ENCODE data around the gene PNMA6A.
"Not testable (repeated sequence)": the region's sequence is repeated elsewhere in the genome, so short reads cannot be mapped to it uniquely, and the experiment has no call there.

Gene PNMA6A

DNA sequence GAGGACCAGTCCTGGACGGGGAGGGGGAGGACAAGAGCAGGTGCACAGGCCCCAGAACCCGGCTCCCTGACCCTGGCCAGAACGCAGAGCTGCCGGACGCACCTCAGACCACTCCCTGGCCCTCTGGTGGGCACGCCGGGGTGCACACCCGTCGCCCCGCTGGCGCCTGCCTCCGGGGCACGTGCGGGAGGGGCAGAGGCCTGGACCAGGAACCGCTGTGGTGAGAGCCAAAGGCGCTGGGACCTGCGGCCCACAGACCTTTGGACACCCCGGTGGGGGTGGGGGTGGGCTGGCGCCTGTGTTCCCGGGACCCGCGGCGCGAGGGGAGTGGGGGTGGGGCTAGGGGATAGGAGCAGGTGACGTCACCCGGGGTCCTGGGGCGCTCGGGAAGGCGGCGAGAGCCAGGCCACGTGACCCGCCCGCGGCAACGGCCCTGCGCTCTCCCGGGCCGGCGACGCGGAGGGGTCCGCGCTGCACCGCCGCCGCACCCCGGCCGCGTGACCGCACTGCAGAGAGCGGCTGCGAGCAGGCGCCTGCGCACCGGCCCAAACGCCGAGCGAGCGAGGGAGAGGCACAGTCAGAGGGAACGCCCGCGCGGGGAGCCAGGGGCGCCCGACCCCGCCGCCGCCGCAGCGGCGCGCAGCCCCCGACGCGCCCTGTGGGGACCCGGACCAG lies at the start of gene PNMA6A:
TSS of gene PNMA6A (plus strand) at position 546 of the 675 bp plus-strand sequence. CDS start 609 bp downstream, outside the sequence.
- DNase-seq = not testable (repeated sequence)

DNA sequence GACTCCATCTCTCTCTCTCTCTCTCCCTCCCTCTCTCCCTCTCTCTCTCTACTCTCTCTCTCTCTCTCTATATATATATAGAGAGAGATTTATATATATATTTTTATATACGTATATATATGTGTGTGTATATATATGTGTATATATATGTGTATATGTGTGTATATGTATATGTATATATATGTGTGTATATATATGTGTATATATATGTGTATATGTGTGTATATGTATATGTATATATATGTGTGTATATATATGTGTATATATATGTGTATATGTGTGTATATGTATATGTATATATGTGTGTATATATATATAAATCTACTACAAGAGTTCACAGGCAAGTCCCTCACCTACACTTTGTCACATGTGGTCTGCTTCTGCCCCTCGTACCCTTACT lies 45.8 kb upstream of the PNMA6A start:
- DNase-seq = not testable (repeated sequence)

DNA sequence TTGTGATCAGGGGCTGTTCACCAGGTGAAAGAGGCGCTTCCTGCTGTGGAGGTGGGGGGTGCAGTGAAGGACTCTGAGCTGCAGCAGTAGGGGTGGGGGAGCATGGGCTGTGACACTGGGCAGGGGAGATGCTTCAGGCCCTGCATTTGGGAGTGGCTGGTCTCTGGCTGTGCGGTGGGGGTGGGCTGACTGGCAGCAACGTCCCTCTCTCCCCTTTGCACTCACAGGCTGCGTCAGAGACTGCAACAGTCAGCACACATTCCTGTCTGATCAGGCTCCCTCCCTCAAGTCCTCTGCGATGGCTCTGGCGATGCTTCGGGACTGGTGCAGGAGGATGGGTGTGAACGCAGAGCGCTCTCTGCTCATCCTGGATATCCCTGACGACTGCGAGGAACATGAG lies 43.8 kb upstream of the PNMA6A start:
- not testable (repeated sequence) for DNase-seq

DNA sequence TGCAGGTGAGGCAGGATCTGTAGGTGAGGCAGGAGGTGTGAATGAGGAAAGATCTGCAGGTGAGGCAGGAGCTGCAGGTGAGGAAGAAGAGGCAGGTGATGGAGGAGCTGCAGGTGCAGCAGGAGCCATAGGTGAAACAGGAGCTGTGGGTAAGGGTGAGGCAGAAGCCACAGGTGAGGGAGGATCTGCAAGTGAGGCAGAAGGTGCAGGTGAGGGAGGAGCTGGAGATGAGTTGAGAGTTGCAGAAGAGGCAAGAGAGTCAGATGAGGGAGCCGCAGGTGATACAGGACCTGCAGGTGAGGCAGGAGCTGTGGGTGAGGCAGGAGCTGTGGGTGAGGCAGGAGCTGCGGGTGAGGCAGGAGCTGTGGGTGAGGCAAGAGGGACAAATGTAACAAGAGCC lies 43.1 kb upstream of the PNMA6A start:
- no peak for DNase-seq

DNA sequence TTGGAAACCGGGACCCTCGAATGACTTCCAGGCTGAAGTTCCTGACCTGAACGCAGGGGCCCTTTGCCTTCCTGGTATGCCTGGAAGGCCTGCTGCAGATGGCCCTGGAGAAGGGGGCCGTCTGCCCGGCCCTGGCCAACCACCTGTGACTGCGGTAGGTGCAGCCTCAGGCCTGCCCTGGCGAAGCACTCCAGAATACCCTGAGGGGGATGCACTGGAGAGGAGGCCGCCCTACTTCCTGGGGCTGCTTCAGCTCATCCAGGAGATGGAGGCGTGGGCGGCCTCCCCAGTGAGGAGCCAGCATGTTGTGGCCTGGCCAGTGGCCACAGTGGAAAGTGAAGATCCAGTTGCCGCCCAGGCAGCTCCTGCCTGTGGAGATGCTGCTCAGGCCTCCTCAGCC lies 42.4 kb upstream of the PNMA6A start:
- no peak for DNase-seq

DNA sequence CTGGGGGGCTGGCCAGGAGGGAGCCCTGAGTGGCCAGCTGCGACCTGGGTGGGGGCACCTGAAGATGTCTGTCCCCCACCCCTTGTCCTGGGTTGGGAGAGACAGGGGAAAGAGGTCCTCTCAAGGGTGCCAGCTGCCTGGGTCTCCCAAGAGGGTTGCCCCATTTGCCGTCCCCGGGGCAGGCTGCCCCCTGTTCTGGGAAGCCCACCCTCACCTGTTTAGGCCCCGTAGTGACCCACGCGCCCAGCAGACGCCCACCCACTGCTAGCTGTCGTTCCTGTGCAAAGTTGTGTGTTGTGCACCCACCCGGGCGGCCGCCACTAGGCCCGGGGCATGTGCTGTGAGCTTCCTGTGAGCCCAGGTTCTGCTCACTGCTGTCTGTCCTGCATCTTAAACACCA lies 41.5 kb upstream of the PNMA6A start:
- no peak for DNase-seq

DNA sequence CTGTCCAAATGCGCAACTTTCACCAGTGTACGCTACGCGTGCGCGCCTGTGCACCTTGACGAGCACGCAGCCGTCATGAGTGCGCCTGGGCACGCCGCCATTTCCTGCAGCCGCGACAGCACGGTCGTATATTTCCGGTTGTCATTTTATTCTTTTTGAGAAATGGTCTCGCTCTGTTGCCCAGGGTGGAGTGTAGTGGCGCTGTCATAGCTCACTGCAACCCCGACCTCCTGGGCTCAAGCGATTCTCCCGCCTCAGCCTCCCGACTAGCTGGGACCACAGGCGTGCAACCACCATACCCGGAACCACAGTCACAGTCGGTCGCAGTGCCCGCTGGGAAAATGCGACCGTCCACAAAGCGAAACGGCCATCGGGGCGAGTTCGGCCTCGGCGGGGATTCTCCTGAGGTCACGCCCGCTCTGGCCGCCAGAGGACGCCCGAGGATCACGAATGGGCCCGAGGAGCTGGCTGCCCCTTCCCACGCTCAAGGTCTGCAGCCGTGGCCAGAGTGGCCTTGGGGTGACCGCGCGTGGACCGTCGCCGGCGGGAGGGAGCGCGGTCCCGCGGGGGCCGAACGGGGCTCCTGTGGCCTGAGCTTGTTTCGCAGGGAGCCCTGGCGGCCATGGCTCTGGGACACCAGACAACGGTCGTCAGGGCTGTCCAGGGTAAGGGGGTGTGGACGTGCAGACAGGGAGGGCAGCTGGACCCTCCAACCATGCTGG lies 39.7 kb upstream of the PNMA6A start:
- DNase-seq = peak; percentile 4

DNA sequence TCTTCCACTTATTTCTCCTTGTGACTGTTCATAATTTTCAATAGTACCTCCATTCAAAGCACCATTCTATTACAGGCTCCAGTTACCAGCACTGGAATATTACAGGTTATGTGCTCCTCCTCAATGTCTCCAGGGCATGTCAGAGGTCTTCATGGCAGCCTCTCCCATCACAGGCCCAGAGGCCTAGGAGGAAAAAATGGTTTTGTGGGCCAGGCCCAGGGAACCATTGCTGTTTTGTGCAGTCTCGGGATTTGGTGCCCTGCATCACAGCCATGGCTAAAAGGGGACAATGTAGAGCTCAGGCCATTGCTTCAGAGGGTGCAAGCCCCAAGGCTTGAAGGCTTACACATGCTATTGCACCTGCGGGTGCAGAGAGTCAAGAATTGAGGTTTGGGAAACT lies 23.2 kb upstream of the PNMA6A start:
- DNase-seq = no peak

DNA sequence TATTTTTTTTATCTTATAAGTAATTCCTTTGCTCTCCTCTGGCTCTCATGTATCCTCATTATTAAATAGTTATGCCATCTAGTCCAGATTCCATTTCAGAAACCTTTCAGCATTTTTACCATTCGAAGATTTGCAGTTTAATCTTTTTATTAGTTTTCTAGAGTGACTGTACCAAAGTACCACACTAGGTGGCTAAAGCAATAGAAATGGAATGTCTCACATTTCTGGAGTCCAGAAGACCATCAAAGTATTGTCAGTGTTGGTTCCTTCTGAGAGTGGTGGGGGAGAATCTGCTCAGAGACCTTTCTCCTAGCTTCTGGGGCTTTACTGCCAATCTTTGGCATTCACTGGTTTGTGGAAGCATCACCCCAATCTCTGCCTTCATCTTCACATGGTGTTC lies 19.7 kb upstream of the PNMA6A start:
- no peak for DNase-seq

DNA sequence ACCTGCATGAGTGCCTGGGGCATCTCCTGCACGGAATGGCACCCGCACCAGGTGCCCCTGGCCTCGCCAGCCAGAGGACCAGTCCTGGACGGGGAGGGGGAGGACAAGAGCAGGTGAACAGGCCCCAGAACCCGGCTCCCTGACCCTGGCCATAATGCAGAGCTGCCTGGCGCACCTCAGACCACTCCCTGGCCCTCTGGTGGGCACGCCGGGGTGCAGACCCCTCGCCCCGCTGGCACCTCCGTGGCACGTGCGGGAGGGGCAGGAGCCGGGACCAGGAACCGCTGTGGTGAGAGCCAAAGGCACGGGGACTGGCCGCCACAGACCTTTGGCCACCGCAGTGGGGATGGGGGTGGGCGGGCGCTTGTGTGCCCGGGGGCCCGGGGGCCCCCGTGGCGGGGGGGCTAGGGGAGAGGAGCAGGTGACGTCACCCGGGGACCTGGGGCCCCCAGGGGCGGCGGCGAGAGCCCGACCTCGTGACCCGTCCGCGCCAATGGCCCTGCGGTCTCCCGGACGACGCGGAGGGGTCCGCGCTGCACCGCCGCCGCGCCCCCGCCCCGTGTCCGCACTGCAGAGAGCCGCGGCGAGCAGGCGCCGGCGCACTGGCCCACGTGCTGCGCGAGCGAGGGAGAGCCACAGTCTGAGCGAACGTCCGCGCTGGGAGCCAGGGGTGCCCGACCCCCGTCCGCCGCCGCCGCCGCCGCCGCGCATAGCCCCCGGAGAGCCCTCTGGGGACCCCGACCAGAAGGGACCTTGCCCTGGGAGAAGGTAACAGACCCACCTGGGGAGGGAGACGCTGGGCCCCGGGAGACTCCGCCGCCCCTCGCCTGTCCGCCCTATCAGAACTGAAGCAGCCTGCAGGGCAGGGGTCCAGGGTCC lies 16.1 kb upstream of the PNMA6A start, which contains the start of gene PNMA3:
TSS of gene PNMA3 (plus strand) at position 600 of the 879 bp plus-strand sequence. CDS start 586 bp downstream, outside the sequence.
- no peak for DNase-seq

DNA sequence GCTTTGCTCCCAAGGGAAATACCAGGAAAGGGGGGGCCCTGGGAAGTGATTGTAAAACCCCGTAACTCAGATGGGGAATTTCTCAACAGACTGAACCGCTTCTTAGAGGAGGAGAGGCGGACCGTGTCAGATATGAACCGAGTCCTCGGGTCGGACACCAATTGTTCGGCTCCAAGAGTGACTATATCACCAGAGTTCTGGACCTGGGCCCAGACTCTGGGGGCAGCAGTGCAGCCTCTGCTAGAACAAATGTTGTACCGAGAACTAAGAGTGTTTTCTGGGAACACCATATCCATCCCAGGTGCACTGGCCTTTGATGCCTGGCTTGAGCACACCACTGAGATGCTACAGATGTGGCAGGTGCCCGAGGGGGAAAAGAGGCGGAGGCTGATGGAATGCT lies 15.0 kb upstream of the PNMA6A start:
- no peak for DNase-seq

DNA sequence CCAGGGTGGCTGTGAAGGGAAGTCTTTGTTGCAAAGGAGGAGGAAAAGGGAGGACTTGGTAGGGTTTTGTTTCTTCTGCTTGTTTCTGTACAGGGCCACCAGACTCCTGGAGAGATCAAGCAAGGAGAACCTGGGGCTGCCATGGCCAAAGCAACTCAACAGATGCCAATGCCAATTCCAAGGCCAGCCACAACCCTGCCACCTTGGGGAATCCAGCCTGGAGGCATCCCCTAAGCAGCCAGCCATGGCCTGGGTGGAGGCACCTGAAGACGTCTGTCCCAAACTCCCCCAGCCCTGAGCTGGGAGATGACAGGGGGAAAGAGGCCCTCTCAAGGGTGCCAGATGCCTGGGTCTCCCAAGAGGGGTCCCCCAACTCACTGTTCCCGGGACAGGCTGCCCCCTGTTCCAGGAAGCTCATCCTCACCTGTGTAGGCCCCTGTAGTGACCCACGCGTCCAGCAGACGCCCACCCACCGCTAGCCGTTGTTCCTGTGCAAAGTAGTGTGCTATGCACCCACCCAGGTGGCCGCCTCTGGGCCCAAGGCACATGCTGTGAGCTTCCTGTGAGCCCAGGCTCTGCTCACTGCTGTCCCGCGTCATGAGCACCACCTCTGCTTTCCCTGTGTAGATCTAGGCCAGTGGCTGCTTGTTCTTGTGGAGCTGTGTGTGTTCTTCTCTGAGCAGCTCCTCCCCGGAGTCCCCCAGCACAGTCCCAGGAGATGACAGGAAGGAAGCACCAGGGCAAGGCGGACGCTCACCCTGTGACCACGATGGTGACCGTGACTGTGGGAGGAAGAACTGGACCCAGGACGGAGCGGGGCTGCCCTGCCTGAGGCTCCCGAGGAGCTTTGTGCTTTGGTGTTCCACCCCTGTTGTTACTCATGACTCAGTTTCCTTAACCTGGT lies 12.8 kb upstream of the PNMA6A start:
- DNase-seq = no peak

DNA sequence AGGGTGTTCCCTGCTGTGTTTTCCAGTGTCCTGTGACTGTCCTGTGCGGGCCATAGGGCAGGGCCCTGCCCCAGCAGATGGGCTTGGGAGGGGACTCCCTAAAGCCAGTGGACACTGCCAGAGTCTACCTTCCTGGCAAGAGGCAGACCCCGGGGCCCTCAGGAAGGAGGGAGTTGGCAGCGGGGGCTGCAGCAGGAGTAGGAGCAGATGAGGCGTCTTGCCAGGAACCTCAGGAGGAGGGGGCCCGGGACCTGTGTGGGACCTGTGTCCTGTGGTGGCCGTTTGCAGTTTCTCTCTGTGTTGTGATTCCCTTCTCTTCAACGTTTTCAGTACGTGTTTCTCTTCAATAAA lies 12.2 kb upstream of the PNMA6A start:
- DNase-seq = no peak

DNA sequence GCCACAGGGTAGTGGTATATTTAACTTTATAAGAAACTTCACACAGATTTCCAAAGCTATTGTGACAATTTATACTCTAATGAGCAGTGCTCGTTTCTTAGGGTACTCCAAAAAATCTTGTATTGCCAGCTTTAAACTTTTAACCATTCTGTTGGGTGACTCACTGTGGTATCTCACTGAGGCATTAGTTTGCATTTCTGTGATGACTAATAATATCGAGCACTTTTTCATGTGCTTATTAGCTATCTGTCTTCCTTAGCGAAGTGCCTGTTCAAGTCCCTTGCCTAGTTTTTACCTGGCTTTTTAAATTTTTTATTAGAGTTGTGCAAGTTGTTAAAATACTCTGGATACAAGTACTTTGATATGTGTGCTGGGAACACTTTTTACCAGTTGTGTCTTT lies 10.5 kb upstream of the PNMA6A start:
- DNase-seq = no peak

DNA sequence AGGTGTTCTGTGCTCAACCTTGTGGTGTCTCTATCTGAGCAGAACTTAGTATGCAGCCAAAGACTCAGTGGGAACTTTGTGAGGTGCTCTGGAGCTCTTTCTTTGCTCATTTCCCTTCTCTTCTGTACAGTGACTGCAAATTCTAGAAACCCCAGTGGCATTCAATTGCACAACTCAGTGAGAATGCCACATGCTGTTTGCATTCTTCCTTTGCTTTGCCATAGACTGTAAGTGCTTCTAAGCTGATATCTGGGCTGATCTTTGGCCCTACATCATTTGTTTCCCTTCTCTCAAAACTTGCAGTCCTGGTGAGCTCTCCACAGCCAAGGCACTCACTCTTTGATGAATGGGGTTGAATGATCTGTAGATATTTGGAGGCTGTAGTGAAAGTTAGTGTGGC lies 8.9 kb upstream of the PNMA6A start:
- no peak for DNase-seq

DNA sequence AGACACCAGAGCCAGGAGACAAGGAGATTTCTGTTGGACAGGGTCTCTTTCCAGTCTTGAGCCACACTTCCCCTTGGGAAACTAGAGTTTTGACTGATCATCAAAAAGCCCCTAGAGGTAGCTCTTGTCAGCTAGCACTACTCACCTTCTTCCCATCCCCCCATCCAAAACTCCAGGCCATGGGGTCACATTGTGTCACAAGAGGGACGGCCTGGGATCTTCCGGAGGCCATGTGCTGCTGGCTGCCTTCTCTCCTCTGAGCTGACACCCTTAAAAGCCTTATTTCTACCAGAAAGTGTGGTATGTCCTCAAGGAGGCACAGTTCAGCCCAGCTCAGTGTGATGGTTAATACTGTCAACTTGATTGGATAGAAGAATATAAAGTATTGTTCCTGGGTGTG lies 8.2 kb upstream of the PNMA6A start:
- no peak for DNase-seq

DNA sequence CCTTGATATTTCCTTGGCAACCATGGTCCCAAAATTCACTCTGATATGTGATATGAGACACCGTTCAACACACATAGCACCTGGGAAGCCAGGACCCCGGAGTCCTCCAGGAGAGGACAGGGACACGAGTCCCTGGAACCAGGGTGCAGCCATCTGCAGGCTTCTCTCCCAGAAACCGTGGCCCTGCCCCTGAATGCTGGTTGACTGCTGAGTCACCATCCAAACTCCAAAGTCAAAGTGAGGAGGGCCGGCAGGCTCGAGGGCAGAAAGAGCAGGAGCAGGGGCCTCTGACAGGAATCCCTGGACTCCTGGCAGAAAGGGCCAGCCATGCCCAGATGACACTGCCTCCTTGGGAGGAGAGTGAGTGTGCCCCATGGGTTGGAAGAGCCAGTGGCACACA lies 6.9 kb upstream of the PNMA6A start:
- DNase-seq = no peak

DNA sequence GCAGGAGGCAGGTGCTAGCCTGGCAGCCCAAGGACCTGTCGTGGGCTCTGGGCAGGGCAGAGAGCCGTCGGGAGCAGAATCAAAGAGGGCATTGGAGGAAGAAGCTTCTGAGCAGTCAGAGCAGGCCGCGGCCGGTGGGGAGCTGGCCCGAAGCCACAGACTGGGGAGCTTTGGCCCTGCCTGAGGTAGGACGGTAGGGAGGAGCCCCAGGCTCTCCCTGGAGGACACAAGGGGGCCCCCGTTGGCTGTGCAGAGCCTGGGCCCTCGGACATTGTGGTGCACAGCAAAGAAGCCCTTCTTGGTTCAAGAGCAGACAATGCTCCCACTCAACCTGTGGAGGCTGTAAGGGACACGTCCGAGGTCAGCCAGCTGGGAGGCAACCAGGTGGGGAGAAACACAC lies 5.9 kb upstream of the PNMA6A start:
- not testable (repeated sequence) for DNase-seq

DNA sequence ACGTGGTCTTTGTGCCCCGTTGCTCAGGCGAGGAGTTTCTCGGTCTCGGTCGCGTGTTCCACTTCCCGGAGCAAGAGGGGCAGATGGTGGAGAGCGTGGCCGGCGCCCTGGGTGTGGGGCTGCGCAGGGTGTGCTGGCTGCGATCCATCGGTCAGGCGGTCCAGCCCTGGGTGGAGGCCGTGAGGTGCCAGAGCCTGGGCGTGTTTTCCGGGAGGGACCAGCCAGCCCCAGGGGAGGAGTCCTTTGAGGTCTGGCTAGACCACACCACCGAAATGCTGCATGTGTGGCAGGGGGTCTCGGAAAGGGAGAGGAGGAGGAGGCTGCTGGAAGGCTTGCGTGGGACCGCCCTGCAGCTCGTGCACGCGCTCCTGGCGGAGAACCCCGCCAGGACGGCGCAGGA lies 1.1 kb downstream of the PNMA6A start:
- DNase-seq = not testable (repeated sequence)

DNA sequence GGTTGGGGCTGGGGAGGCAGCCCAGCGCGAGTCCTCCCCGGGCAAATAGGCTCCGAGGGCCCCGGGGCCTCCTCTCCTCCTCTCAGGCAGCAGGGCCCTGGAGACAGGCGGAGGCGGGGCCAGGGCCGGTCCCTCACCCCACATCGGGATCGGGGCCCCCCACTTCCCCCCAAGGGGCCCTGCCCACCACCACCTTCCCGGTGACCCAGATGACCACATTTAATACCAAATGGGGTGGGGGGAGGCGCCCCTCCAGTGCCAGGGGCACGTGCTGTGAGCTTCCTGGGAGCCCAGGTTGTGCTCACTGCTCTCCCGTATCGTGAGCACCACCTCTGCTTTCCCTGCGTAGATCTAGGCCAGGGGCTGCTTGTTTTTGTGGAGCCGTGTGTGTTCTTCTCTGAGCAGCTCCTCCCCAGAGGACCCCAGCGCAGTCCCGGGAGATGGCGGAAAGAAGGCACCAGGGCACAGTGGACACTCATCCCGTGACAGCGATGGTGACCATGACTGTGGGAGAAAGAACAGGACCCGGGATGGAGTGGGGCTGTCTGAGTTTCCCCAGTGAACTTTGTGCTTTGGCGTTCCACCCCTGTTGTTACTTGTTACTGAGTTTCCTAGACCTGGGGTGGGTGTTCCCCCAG lies 2.1 kb downstream of the PNMA6A start:
- no peak for DNase-seq

DNA sequence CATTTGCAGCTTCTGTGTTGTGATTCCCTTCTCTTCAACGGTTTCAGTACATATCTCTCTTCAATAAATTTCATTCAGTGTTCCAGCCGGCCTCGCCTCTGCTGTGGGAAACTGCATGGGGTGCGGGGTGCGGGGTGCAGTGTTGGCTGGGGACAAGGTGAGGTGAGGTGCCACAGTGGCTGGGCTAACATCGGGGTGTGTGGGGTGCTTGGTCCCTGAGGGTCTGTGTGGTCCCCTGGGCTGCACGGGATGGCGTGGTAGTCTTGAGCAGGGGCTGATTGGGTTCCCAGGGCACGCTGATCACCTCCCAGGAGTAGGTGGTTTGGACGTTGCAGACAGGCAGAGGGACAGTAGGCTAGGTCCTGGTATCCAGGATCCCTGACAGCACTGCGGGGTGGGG lies 2.7 kb downstream of the PNMA6A start:
- DNase-seq = no peak

DNA sequence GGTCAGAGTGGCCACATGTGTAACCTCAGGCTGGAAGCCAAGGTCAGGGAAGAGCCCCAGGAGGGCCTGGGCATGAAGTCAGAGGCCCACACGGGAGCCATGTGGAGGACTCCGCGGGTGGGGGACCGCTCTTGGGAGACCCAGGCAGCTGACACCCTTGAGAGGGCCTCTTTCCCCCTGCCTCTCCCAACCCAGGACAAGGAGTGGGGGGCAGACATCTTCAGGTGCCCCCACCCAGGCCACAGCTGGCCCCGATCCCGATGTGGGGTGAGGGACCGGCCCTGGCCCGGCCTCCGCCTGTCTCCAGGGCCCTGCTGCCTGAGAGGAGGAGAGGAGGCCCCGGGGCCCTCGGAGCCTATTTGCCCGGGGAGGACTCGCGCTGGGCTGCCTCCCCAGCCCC lies 3.1 kb downstream of the PNMA6A start:
- no peak for DNase-seq

Measured in T1000 (cell line).